Dendritic cell treated with granulocyte-macrophage colony-stimulating factor and Interleukin-4, amounts not matched to agents 40 ng/mL and 50 ng/mL, for 4 days (primary cell): ENCODE measurements around the gene HID1.
"Not testable (repeated sequence)": the region's sequence is repeated elsewhere in the genome, so short reads cannot be mapped to it uniquely, and the experiment has no call there.

Source experiments
- H3K27ac Mint-ChIP-seq: one replicate; pipeline ENCODE4 v1.8.0; 2022; ENCODE audit warnings: mild to moderate bottlenecking, mixed read lengths
- H3K27me3 Mint-ChIP-seq: one replicate; pipeline ENCODE4 v1.8.0; 2022; ENCODE audit warnings: mild to moderate bottlenecking, mixed read lengths
- H3K36me3 Mint-ChIP-seq: one replicate; pipeline ENCODE4 v1.8.0; 2022; ENCODE audit warnings: low read depth, mixed read lengths
- H3K4me1 Mint-ChIP-seq: one replicate; pipeline ENCODE4 v1.8.0; 2022; ENCODE audit warnings: low read depth, mixed read lengths
- H3K4me3 Mint-ChIP-seq: one replicate; pipeline ENCODE4 v1.8.0; 2022; ENCODE audit warnings: mild to moderate bottlenecking, moderate library complexity, mixed read lengths
- H3K9me3 Mint-ChIP-seq: one replicate; pipeline ENCODE4 v1.8.0; 2022; ENCODE audit warnings: mixed read lengths
- intact Hi-C: fragments of 100-400 bp; cut with micrococcal nuclease; formaldehyde crosslinking; loops from one replicate; pipeline ENCODE4 v1.15.0; 2022

Gene HID1

DNA sequence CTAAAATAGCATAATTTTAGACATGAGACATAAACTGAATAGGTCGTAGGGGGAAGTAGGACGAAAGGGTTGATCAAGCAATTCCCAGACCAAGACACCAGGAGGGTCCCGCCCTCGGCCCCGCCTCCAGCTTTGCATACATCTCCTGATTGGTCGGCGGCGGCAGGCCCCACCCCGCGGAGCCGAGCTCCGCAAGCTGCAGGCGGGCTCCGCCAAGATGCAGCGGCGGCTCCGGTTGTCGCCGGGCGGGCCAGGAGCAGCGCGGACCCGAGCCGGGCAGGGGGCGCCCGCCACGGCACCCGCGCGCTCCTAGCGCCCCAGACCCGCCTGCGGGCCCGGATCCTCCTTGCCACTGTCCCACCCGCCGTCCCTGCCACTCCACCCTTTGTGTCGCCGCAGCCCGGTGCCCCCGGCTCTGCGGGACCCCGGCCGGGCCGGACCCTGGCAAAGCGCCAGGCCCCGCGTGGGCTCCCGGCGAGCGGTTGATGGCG lies 14.9 kb upstream of the HID1 start, which contains the start of gene CDR2L:
Gene CDR2L (plus strand): TSS at position 215 of the 491 bp plus-strand sequence. CDS start 412 bp downstream, outside the sequence.
- Mint-ChIP-seq H3K27me3 (peaks cover 54% of the 10 kb centered on the region), H3K4me1 (peaks cover 55% of the 10 kb centered on the region), H3K4me3 (peak within 1 kb of the TSS; percentile 83), H3K9me3 (no peaks in the 10 kb centered on the region), H3K36me3 (peaks cover 19% of the 10 kb centered on the region), H3K27ac (peak within 1 kb of the TSS; percentile 92)
- intact Hi-C loops = no loop called here

DNA sequence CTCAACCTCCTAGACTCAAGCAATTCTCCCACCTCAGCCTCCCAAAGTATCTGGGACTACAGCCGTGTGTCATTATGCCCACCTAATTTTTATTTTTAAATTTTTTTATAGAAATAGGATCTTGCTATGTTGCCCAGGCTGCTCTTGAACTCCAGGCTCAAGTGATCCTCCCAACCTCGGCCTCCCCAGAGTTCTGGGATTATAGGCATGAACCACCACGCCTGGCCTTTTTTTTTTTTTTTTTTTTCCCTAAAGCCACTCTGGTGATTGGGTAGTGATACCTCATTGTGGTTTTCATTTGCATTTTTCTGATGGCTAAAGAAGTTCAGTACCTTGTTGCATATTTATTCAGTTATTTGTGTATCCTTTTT lies 13.6 kb upstream of the HID1 start:
- Mint-ChIP-seq H3K27ac (no peak overlapping the region), H3K27me3 (peaks cover 61% of the 10 kb centered on the region)

DNA sequence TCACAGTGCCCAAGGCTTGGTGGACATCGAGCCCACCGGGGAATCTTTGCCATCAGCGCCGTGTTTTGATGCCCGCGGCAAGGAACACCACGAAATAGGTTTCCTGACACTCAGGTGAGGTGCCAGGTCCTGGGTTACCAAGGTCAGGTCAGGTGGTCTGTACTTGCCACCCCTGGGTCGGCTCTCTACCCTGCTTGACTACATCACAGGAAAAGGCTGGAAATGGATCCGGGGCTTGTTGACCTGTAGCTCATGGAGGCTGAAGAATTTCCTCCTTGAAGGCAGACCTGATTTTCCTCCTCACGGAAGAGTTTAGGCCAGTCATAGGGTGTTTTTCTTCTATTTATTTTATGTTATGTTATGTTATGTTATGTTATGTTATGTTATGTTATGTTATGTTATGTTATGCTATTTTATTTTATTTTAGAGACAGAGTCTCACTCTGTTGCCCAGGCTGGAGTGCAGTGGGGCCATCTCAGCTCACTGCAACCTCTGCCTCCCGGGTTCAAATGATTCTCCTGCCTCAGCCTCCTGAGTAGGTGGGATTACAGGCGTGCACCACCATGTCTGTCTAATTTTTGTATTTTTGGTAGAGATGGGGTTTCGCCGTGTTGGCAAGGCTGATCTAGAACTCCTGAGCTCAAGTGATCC lies 10.2 kb upstream of the HID1 start:
- Mint-ChIP-seq H3K4me3 (peak overlapping the region; percentile 70), H3K4me1 (peaks cover 40% of the 10 kb centered on the region), H3K27me3 (peaks cover 66% of the 10 kb centered on the region)
- H3K9me3 Mint-ChIP-seq, H3K27ac Mint-ChIP-seq, intact Hi-C loops, H3K36me3 Mint-ChIP-seq: not testable (repeated sequence)

More for the DNA sequence above, 13.6 kb upstream of the HID1 start:
- intact Hi-C loops = no loop called here
- Mint-ChIP-seq H3K9me3 (no peaks in the 10 kb centered on the region), H3K36me3 (peaks cover 11% of the 10 kb centered on the region), H3K4me3 (no peak overlapping the region), H3K4me1 (peaks cover 53% of the 10 kb centered on the region)

DNA sequence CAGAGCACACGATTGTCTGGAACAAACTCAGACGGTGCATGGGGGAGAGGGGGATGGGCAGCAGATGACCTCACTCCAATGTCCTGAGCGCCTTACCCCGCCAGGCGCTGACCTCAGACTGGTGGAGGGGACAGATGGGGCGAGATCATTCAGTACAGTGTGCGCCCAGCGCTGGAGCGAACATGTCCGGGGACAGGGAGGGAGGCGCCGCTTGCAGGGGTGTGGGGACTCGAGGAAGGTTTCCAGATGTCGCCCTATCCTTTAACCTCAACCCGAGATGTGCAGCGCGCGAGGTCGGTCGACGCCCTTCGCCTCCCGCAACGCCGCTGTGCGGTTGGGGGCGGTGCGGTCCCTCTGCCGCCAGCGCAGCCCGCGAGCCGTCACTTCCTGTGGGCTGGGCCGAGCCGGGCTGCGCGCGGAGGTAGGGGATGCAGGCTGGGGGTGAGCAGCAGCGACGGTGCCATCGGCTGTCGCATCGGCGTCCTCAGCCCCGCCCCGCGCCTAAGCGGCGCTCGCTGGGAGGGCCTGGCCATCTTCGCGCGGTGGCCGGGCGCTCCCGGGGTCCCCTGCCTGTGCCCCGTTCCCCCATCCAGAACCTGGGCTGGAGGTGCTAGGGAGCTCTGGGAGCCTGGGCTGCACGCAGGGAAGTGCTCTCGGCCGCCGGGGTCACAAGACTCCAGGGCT lies 9.6 kb upstream of the HID1 start:
- Mint-ChIP-seq H3K27ac (peak overlapping the region; percentile 1), H3K9me3 (no peaks in the 10 kb centered on the region), H3K27me3 (peaks cover 67% of the 10 kb centered on the region), H3K4me3 (peak overlapping the region; percentile 70), H3K4me1 (peaks cover 37% of the 10 kb centered on the region), H3K36me3 (no peaks in the 10 kb centered on the region)
- intact Hi-C loops = no loop called here

DNA sequence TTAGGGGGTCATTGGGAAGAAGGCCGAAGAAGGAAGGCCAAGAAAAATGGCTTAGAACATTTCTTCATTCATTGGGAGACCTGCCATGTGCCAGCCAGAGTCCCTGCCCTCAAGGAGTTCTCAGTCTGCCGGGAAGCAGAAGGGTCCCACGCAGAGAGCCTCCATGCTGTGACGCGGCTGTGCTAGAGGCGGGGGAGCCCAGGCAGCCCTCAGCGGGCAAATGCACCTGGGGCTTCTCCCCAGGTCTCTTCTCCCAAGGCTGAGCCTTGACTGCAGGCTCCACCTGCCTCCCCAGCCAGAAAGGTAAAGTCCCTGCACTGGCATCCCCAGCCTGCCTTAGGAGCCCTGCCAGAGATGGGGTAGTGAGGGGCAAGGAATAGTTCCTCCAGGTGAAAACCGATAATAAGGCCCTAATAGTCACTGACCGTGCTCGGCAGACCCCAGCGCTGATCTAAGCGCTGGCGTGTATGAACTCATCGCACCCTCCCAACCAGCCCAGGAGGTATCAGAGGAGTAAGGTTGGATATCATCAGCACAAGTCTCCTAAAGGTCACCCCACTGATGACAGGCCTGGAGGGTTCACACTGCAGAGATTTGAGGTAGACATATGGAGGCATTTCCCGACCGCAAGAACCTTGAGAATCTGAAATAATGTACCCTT lies 8.9 kb upstream of the HID1 start:
- Mint-ChIP-seq H3K27ac (peak overlapping the region; percentile 1), H3K4me3 (peak overlapping the region; percentile 70), H3K9me3 (no peaks in the 10 kb centered on the region), H3K36me3 (no peaks in the 10 kb centered on the region), H3K4me1 (peaks cover 35% of the 10 kb centered on the region), H3K27me3 (peaks cover 70% of the 10 kb centered on the region)
- intact Hi-C loops = no loop called here

DNA sequence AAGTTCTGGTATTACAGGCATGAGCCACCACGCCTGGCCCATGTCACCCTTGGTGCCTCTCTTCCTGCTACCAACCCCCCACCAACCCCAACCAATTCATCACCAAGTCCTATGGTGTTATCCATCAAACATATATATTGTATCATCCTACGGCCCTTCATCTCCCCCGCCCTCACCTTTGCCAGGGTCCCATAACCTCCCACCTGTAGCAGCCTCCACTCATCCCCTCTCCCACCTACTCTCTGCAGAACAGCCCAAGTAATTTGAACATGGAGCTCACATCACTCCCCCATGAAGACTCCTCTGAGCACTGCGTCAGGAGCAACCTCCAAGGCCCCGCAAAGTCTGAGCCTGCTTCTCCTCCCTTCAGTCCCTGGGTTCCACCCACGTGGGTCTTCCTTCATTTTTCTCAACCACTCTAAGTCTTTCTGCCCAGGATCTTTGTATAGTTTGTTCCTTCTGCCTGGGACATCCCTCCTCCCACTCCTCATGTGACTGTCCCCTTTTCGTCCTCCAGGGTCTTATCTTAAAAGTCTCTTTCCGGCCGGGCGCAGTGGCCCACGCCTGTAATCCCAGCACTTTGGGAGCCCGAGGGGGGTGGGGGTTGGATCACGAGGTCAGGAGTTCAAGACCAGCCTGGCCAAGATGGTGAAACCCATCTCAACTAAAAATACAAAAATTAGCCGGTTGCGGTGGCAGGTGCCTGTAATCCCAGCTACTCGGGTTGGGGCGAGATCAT lies 7.0 kb upstream of the HID1 start:
- intact Hi-C loops = no loop called here
- no peaks in the 10 kb centered on the region for H3K36me3 Mint-ChIP-seq
- peaks cover 24% of the 10 kb centered on the region for H3K4me1 Mint-ChIP-seq
- no peak overlapping the region for H3K27ac Mint-ChIP-seq
- no peaks in the 10 kb centered on the region for H3K9me3 Mint-ChIP-seq
- H3K4me3 Mint-ChIP-seq = no peak overlapping the region
- H3K27me3 Mint-ChIP-seq = peaks cover 76% of the 10 kb centered on the region

DNA sequence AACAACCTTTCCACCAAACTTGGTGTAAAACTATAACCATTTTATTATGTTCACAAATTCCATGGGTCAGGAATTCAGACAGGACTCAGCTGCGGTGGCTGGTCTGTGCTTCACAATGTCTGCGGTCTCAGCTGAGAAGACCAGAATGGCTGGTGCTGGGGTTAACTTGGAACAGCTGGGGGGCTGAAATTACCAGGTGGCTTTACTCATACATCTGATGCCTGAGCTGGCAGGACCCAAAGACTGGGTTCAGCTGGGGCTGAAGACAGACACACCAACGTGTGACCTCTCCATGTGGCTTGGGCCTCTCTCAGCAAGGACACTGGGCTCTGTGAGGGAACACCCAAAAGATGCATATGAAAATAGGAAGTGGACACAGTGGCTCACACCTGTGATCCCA lies 5.7 kb upstream of the HID1 start:
- Mint-ChIP-seq H3K9me3 (no peaks in the 10 kb centered on the region), H3K4me1 (peaks cover 24% of the 10 kb centered on the region), H3K27ac (no peak overlapping the region), H3K4me3 (no peak overlapping the region), H3K27me3 (peaks cover 78% of the 10 kb centered on the region), H3K36me3 (no peaks in the 10 kb centered on the region)
- intact Hi-C loops = no loop called here

DNA sequence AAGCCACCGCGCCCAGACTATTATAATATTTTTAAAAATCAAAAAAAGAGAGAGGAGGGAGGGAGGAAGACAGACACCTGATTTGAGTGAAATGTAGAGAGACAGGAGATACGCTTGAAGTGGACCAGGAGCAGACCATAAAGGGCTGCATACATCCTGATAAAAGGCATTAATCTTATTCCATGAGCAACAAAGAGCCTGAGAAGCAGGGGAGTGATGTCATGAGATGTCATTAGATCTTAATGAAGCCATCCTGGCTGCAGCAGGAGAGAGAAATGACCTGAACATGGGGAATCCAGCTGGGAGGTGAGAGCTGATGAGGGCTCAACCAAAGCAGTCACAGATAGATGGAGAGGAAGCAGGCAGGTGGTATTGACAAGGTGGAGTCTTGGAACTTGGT lies 5.2 kb upstream of the HID1 start:
- no peak overlapping the region for H3K27ac Mint-ChIP-seq
- no peaks in the 10 kb centered on the region for H3K36me3 Mint-ChIP-seq
- no peaks in the 10 kb centered on the region for H3K9me3 Mint-ChIP-seq
- peaks cover 80% of the 10 kb centered on the region for H3K27me3 Mint-ChIP-seq
- intact Hi-C loops = no loop called here
- H3K4me1 Mint-ChIP-seq = peaks cover 28% of the 10 kb centered on the region
- H3K4me3 Mint-ChIP-seq = no peak overlapping the region

DNA sequence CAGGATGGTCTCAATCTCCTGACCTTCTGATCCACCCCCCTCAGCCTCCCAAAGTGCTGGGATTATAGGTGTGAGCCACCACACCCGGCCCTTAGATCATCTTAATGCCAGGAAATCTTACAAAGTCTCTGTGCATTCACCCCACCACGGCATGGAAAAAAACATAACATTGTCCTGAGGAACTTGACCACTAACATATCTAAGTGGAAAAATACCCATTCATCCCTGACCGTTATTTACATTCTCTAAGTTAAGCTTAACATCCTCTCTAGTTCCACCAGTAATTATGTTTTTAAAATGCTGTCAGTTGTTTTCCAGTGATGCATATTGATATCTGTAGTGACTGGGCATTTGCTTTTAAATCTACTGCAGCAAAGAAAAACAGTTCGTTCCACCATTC lies 3.4 kb upstream of the HID1 start:
- Mint-ChIP-seq H3K36me3 (no peaks in the 10 kb centered on the region), H3K27ac (no peak overlapping the region), H3K4me3 (no peak overlapping the region), H3K4me1 (peaks cover 19% of the 10 kb centered on the region), H3K9me3 (no peaks in the 10 kb centered on the region), H3K27me3 (peaks cover 80% of the 10 kb centered on the region)
- intact Hi-C loops = no loop called here

DNA sequence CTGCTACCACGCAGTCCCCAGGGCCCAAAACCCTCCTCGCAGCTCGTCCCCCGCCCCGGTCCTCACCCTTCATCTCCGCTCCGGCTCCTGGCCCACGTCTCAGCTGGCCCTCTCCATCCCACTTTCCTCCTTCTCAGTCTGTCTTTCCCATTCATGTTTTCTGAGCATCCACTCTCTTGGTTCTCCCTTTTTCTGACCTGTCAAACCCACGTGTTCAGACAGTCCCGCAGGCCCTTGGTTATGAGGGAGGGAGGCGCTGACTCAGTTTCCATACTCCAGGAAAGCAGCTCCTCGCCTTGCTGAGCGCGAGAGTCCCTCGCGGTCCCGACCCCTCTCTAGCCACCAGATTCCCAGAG lies 392 bp upstream of the HID1 start:
- intact Hi-C loops = no loop called here
- Mint-ChIP-seq H3K9me3 (no peaks in the 10 kb centered on the region), H3K27me3 (peaks cover 77% of the 10 kb centered on the region), H3K36me3 (no peaks in the 10 kb centered on the region), H3K4me1 (peaks cover 6% of the 10 kb centered on the region), H3K4me3 (peak overlapping the region; percentile 49), H3K27ac (peak overlapping the region; percentile 2)

DNA sequence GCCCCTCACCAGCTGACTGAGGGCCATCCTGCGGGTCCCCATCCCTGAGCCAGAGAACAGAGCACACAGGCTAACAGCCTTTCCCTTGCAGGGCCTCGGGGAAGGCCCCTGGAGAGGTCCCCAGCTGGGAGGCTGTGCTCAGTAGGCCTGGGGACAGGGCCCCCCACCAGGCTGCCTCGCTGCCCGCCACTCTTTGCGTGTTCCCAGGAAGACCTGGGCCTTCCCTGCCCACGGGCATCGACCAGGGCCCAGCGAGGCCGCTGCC lies 785 bp downstream of the HID1 start:
- H3K4me3 Mint-ChIP-seq = peak overlapping the region; percentile 49
- peaks cover 77% of the 10 kb centered on the region for H3K27me3 Mint-ChIP-seq
- H3K36me3 Mint-ChIP-seq = no peaks in the 10 kb centered on the region
- H3K27ac Mint-ChIP-seq = no peak overlapping the region
- H3K4me1 Mint-ChIP-seq = peaks cover 6% of the 10 kb centered on the region
- no peaks in the 10 kb centered on the region for H3K9me3 Mint-ChIP-seq
- intact Hi-C loops = no loop called here

DNA sequence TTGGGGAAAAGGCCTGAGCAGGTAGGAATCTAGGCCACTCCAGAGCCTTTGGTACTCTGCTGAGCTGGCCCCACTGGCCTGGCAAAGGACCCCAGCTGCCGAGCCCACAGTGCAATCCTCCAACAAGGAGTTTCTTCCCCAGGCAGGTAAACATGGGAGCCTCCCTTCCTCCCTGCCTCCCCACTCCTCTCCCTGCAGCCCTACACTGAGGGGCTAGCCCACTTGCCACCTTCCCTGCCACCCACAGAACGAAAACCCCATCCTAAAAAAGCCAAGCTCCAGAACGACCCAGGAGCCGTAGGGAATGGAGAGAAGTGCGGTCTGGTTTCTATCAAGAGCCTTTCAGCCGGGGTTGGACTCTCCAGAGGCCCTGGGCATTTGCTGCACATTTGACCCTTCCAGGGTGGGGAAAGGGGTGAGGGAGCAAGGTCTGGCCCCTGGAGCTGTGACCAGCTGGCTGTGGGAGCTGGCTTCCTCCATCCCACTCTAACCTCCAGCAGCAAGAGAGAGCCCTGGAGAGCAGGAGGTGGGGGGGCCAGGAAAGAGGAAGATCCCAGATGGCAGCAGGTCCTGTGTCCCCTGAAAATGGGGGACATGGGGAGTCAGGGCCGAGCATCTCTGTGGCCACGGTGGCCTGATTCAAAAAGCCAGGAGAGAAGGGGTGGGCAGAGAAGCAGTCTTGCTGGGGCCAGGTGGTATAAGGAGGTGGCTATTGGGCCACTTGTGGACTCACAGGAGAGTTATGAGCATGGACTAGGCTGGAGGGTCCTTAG lies 1.3 kb downstream of the HID1 start:
- H3K27me3 Mint-ChIP-seq = peaks cover 75% of the 10 kb centered on the region
- H3K36me3 Mint-ChIP-seq = no peaks in the 10 kb centered on the region
- peaks cover 6% of the 10 kb centered on the region for H3K4me1 Mint-ChIP-seq
- no peak overlapping the region for H3K27ac Mint-ChIP-seq
- no peaks in the 10 kb centered on the region for H3K9me3 Mint-ChIP-seq
- H3K4me3 Mint-ChIP-seq = peak overlapping the region; percentile 49
- intact Hi-C loops = no loop called here

DNA sequence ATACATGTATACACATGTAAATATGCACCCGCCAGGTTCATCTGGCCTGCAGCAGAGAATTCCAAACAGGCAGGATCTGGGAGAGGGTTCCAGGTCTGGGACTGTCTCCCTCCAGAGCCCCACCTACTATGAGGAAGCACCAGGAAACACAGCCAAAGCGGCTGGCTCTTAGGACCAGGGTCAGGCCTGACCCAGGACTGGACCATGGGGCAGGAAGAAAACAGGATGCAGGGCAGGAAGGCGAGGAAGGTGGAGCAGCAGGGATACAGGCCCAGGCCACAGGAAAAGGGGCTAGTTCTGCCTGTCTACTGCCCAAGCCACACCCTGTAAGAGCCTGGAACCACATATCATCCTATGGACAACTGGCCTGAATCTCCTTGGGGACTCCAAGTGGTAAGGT lies 2.2 kb downstream of the HID1 start:
- Mint-ChIP-seq H3K27ac (no peak overlapping the region), H3K36me3 (no peaks in the 10 kb centered on the region), H3K4me3 (no peak overlapping the region), H3K9me3 (no peaks in the 10 kb centered on the region), H3K4me1 (peaks cover 6% of the 10 kb centered on the region), H3K27me3 (peaks cover 68% of the 10 kb centered on the region)
- intact Hi-C loops = no loop called here
